Mucosa of descending colon (tissue), 3 donors: Measurements from ENCODE around the gene MSMB. TPM values are rescaled to one million over a fixed set of nuclear protein-coding genes. Genes with fewer than 3 reads are reported as not detected.
"Not testable (repeated sequence)": the region's sequence is repeated elsewhere in the genome, so short reads cannot be mapped to it uniquely, and the experiment has no call there.

Source experiments
- ATAC-seq: fragments of 200-7000 bp; cut with Tn5 transposase; one replicate; pipeline ENCODE4 v1.9.1; 2020; ENCODE audit warnings: mild to moderate bottlenecking, moderate library complexity
- DNase-seq, 3 donors: peaks; one replicate each; pipeline ENCODE4 v3.0.0-alpha.2; 2020
- H3K36me3 ChIP-seq: fragments of 200-600 bp; one replicate; pipeline ENCODE4 v1.8.0; 2021; ENCODE audit warnings: low read depth, mild to moderate bottlenecking
- H3K4me1 ChIP-seq: fragments of 200-600 bp; one replicate; pipeline ENCODE4 v1.8.0; 2021; ENCODE audit warnings: low read depth, mild to moderate bottlenecking
- H3K4me3 ChIP-seq: fragments of 200-600 bp; one replicate; pipeline ENCODE4 v1.8.0; 2021; ENCODE audit warnings: mild to moderate bottlenecking
- H3K9me3 ChIP-seq: fragments of 200-600 bp; one replicate; pipeline ENCODE4 v1.8.0; 2021; ENCODE audit warnings: mild to moderate bottlenecking
- intact Hi-C, 2 donors: fragments of 100-400 bp; cut with DNase I in 1 of 2; cut with micrococcal nuclease in 1 of 2; formaldehyde crosslinking; loops; one replicate each; pipeline versions ENCODE4 v1.11.0 to v1.11.1; 2022; cut with DNase I, micrococcal nuclease
- total RNA-seq, 3 donors: library from RNA; stranded (reverse); fragmentation: NEBNext Ultra II Directional in 2 of 3; extraction: Animal tissue kit (Norgen Biotek cat#: 25700) in 2 of 3; gene quantifications; one replicate each; pipeline versions ENCODE4 v1.2.1 to v1.2.4, GENCODE V29; 2021 to 2023
- TF ChIP-seq, protein P1 (sequence below): fragments of 200-600 bp; IDR thresholded peaks from one replicate; pipeline ENCODE4 v1.8.0; 2022; ENCODE audit warnings: antibody characterized with exemption, mild to moderate bottlenecking
- donor health status: DM: no; HTN: no; CAD: no; lungs with moderate emphysema.
- donor health status: DM: no; HTN: no; CAD: no.
- donor health status: DM: no; HTN: yes; CAD: no.

The MSMB gene
- total RNA-seq, 3 donors from 2014 or later: not detected

DNA sequence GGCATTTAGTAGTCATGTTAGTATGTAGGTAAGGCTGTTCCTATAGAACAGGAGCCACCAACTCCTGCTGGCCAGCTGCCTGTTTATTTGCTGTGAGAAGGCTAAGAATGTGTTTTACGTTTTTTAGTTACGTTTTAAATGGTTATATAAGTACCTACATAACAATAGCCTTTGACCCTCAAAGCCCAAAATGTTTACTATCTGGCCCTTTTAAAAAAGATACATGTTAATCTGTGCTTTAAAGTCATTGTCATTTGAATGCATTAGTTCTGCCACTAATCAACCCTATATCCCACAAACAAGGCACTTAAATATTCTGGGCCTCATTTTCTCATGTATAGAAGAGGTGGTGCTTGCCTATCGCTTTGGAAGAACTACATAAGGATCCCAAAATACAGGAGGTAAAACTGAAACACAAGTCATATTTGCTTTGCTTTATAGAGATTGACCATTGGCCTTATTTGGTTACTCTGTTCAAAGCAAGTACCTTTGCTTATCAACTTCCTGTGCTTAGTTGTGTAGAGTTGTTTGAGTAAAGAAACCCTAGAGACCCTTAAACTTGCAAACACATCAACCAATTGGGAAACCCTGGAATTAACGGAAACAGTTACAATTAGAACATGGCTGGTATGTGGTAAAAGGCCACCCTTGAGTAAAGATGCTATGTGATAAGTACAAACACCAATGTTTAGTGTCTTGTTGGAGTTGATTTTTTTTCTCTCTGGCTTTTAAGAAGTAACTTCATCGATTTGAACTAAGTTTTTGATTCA, 47.9 kb downstream of the MSMB start:
- no peak for DNase-seq
- no peak for ATAC-seq

GRCh38 chr10:45997557-45997956, 48.5 kb downstream of the MSMB start:
- intact Hi-C loops: no loop called here
- no peak for DNase-seq
- H3K9me3 ChIP-seq: no peaks in the 10 kb centered on the region
- H3K36me3 ChIP-seq: no peaks in the 10 kb centered on the region
- no peak overlapping the region for H3K4me3 ChIP-seq
- no peak for ATAC-seq
- TF ChIP-seq, protein P1, sequence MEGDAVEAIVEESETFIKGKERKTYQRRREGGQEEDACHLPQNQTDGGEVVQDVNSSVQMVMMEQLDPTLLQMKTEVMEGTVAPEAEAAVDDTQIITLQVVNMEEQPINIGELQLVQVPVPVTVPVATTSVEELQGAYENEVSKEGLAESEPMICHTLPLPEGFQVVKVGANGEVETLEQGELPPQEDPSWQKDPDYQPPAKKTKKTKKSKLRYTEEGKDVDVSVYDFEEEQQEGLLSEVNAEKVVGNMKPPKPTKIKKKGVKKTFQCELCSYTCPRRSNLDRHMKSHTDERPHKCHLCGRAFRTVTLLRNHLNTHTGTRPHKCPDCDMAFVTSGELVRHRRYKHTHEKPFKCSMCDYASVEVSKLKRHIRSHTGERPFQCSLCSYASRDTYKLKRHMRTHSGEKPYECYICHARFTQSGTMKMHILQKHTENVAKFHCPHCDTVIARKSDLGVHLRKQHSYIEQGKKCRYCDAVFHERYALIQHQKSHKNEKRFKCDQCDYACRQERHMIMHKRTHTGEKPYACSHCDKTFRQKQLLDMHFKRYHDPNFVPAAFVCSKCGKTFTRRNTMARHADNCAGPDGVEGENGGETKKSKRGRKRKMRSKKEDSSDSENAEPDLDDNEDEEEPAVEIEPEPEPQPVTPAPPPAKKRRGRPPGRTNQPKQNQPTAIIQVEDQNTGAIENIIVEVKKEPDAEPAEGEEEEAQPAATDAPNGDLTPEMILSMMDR: no peak
- H3K4me1 ChIP-seq: no peaks in the 10 kb centered on the region

More for the DNA sequence above, 47.9 kb downstream of the MSMB start:
- intact Hi-C loops: no loop called here
- TF ChIP-seq, protein P1: no peak
- no peaks in the 10 kb centered on the region for H3K4me1 ChIP-seq
- no peaks in the 10 kb centered on the region for H3K9me3 ChIP-seq
- no peak overlapping the region for H3K4me3 ChIP-seq
- H3K36me3 ChIP-seq: no peaks in the 10 kb centered on the region

- intact Hi-C loops, DNase-seq, H3K4me3 ChIP-seq, H3K4me1 ChIP-seq, H3K9me3 ChIP-seq, ATAC-seq, H3K36me3 ChIP-seq: not testable (repeated sequence)
These were observed 60.5 kb downstream of the MSMB start for GRCh38 chr10:45985590-45985989.

- DNase-seq: not testable (repeated sequence)
These were observed 61.6 kb downstream of the MSMB start for GRCh38 chr10:45984473-45984872.

DNA sequence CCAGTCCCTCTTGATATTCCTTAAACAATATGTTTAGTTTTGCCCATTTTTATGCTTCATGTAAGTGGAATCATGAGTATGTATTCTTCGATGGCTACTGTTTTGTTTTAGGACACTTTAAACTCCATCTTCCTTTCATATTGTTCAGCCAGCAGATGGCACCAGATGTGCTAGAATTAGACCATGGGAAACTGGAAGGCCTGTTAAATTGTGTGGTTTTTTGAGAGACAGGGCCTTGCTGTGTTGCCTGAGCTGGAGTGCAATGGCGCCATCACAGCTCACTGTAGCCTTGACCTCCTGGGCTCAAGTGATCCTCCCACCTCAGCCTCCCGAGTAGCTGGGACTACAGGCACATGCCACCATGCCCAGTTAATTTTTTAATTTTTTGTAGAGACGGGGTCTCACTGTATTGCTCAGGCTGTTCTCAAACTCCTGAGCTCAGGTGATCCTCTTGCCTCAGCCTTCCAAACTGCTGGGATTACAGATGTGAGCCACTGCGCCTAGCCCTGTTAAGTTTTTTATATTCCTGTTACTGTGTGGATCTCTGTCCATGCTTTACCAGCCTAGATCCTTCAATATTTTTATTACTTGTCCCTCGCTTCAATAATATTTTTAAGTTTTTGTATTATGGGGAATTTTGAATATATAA, 62.4 kb downstream of the MSMB start:
- ATAC-seq (peak; percentile 74), DNase-seq (peak in 1 of 3 donors; percentile 71)
- H3K9me3 ChIP-seq, H3K4me1 ChIP-seq, H3K36me3 ChIP-seq, H3K4me3 ChIP-seq, intact Hi-C loops: not testable (repeated sequence)

More at GRCh38 chr10:45984473-45984872, 61.6 kb downstream of the MSMB start:
- H3K4me1 ChIP-seq, ATAC-seq, H3K36me3 ChIP-seq, H3K4me3 ChIP-seq, H3K9me3 ChIP-seq, intact Hi-C loops: not testable (repeated sequence)

Other genes with a start within 250 kb of the MSMB start
- gene AGAP4, start 198.8 kb downstream of the MSMB start, total RNA-seq: 10 to 100 TPM; 13.2 to 19.8 (median 19.1) TPM
- 10 to 100 TPM; 39.5 to 47.9 (median 47.6) TPM for gene TIMM23, start 73.8 kb downstream of the MSMB start, total RNA-seq
- 100 to 1,000 TPM; 183 to 206 (median 193) TPM for gene NCOA4, start 15.6 kb downstream of the MSMB start, total RNA-seq
- gene ANTXRL, start 240.7 kb upstream of the MSMB start, total RNA-seq: not detected